GM18502 (cell line): Measurements from ENCODE around the gene VPS37C.

Experiments
- ATAC-seq: cut with Tn5 transposase; IDR thresholded peaks from one replicate; pipeline ENCODE4 v1.9.1; 2021; ENCODE audit warnings: mild to moderate bottlenecking; ENCODE audit not compliant: unreplicated experiment, poor library complexity

Gene VPS37C

GRCh38 chr11:61155741-61156140 is 5.5 kb downstream of the VPS37C start:
- ATAC-seq = no peak

GRCh38 chr11:61155312-61155711 is 5.9 kb downstream of the VPS37C start:
- no peak for ATAC-seq

- ATAC-seq = no peak
These were observed 6.7 kb downstream of the VPS37C start for GRCh38 chr11:61154528-61154927.

GRCh38 chr11:61153593-61154095 is 7.6 kb downstream of the VPS37C start:
- ATAC-seq = no peak

DNA sequence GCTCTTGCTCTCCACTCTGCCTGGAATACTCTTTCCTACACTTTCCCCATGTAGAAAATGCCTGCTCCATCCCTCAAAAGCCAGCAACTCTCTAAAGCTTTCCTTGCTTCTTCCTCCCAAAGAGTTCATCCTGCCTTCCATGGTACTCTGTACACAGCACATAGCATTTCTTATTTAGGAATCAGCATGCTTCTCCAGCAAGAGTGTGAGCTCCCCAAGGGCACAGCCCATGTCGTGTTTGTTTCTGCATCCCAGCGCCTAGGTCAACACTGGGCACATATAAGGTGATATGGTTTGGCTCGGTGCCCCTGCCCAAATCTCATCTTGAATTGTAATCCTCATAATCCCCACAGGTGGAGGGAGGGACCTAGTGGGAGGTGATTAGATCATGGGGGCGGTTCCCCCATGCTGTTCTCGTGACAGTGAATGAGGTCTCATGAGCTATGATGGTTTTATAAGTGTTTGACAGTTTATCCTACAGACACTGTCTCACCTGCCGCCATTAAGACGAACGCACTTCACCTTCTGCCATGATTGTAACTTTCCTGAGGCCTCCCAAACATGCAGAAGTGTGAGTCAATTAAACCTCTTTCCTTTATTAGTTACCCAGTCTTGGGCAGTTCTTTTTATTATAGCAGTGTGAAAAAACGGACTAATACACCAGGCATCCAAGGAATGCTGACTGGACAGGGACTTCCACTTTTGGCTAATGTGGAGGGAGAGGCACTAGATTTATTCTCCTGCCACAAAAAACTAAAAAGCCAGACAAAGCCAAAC is 8.2 kb downstream of the VPS37C start:
- no peak for ATAC-seq

DNA sequence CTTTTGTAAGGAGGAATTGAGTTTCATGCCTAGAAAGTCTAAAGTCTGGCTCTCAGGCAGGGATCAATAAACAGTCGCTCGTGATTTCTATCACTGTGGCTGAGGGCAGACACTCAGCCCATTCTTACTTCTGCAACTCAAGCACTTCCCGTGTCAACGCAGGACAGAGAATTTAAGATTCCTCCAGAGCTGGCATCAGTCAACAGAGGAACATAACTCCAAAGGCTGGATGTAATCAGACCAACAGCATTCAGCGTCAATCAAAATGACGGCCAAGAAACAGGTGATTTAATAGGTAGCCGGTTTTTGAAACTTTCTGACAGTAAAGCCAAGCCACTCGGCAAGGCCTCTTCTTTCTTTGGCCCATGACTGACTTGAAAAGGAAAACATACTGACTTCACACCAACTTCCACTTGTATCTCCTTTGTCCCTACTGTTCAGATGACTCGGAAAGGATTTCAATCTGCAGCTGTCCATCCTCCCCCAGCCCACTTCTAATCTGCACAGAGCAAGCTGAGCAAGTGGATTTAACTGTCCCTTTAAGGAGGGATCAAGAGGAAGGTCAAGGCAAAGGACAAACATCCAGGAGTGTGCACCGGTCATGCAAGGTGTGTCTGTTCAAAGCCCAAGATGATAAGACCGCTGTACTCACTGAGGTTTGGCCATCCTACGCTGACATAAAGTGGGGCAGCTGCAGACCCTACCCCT is 9.5 kb downstream of the VPS37C start:
- no peak for ATAC-seq

DNA sequence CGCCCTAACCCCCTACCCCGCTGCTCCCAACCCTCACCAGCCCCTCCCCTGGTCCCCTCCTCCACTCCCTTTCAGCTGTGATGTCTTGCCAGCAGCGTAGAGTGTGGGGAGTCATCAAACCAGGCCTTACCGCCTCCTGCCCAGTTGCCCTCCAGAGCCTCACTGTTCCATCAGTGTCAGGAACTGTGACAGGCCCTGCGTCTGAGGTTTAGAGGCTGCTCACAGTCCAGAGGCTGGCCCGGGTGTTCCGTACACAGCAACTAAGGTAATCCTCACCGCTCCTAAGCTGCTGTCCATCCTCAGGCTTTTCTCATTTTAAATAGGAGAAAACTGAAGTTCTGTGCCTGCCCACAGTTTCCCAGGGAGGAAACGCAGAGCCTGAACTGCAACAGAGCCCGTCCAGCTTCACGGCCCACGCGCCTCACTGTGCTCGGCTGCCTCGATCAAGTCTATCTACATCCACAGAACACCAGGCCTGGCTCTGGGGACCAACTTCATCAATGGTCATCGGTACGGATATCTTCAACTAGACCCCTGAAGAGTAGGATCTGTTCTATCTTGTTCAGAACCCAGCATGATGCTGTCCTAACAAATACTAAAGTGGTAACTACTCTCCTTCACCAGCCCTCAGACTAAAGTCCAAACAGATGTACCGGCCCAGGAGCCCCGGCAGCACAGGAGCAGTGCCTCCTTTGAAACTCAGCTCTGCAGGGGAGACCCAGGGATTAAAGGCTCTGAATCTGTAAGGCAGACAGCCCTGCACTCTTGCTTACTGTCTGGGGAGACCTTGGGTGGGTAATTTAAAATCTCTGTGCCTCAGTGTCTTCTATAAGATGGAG is 10.3 kb downstream of the VPS37C start:
- no peak for ATAC-seq

- ATAC-seq = no peak
These were observed 11.3 kb downstream of the VPS37C start for GRCh38 chr11:61149624-61150615.

DNA sequence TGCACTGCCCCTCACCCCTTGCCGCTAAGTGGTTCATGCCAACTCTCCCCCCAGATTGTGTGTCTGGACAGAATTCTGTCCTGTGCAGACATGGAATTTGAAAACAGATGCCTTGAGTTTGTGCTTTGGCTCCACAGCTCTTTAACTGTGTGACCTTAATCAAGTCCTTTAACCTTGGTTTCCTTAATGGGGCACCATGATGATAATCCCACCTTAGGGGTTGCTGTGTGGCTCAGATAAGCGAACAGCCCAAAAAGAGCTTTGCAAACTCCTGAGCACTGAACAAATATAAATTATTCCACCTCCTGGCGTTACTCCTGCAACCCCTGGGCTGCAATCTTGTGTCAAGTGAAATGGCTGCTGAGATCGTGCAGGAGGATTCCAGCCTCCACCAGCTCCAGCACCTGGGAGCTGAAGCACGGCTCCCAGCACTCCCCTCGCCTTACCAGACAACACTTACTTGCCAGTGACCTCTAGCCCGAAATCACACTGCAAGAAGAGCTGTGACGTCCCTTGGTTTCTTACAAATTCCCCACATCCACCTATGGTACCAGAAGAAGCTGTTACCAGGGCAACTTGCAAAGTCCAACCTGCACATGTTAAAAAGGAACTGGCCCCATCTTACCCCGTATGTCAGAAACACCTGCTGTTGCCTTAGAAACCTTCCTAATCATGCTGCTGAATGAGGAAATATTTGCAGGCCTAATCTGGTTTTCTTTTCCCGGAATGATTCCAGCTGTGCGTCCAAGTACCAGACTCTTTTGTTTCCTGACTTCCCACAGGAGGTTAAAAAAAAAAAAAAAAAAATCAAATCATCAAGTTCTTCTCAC is 13.2 kb downstream of the VPS37C start:
- ATAC-seq = no peak

GRCh38 chr11:61147271-61147670 is 14.0 kb downstream of the VPS37C start:
- no peak for ATAC-seq

DNA sequence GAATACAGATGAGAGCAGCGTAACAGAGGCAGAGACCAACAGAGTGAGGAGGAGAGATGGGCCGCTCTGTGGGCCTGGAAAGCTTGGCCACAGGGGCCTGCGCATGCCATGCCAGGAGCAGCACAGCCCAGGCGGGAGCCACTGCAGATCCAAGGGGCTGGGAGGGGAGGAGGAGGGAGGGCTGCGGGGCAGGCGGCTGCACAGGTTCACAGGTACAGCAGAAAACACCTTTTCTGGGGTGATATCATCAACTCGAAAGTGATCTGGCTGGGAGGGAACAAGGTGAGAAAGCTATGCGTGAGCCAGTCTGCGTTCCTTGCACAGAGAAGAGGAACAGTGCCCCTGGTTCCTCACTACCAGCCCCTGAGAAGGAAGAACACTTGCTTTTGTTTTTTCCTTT is 14.8 kb downstream of the VPS37C start:
- no peak for ATAC-seq

GRCh38 chr11:61145228-61146005 is 15.8 kb downstream of the VPS37C start:
- ATAC-seq = no peak

DNA sequence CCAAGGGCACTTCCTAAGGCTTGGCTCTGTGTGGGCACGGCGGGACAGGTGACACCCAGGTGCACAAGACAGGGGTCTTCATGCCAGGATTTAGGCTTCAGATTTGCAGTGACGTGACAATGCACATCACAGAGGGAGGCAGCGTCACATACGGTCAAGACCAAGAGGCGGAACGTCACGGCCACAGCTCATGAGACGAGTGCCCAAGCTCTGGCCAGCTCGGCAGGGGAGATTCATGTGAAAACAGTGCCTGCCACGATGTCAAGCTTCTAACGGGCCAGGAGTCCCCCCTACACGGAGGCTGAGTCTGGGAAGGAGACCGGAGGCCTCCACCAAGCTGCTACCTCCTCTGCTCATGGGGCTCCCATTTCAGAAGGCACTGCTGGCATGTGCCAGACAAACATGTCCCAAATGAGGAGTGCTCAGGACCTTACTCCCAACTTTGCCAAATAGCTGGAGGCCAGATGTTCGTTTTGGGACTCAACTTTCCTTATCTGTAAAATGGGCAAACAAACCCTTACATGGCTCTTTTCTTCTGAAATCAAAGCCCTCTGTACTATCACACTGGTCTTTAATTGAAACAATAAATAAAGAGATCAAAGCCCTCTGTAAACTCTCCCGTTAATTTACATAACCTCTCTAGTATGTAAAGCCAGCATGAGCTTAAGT is 16.6 kb downstream of the VPS37C start:
- ATAC-seq = no peak

GRCh38 chr11:61142424-61142823 is 18.8 kb downstream of the VPS37C start:
- no peak for ATAC-seq

GRCh38 chr11:61141601-61142028 is 19.6 kb downstream of the VPS37C start:
- ATAC-seq = no peak

DNA sequence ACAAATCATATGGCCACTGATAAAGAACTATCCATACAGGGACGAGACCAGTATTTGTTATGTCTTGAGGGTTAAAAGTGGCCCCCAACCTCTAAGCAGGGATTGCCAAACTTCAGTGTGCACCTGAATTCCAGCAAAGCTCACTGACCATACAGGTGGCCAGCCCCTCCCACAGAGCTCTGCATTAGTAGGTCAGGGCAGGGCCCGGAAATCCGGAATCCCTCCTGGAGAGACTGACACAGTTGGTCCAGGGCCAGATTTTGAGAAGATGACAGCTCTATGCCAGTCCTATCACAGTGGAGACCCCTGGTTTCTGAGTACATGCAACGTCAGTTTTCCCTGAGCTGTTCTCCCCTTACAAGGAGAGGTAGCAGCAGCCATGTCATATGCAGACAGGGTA is 20.8 kb downstream of the VPS37C start:
- ATAC-seq = no peak

DNA sequence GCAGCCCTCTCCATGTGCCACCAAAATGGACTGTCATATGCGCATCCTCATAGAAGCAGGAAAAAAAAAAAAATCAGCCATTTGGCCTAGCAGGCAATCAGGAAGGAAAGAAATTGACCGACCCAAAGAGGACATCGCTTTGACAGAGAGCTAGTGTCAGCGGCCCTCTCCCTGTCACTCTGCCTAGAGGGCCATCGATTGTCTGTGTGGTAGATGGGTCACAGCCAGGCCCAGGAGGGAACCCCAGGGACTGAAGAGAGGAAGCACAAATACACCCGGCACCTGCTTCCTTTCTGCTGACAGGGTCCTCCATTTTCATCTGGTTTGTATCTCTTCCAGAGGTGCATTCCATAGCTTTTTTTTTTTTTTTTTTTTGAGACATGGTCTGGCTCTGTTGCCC is 21.8 kb downstream of the VPS37C start:
- ATAC-seq = no peak
